GM23338 (cell line): Measurements from ENCODE around the gene FOXP2. TPM values are rescaled to one million over a fixed set of nuclear protein-coding genes. Genes with fewer than 3 reads are reported as not detected.

ENCODE experiments used
- ATAC-seq: fragments of 200-7000 bp; cut with Tn5 transposase; 3 replicates; pipeline ENCODE4 v1.9.1; 2020
- DNase-seq: peaks from one replicate; pipeline ENCODE4 v3.0.0-alpha.2; 2015; ENCODE audit warnings: low spot score
- H2AFZ ChIP-seq: fragments of 200-600 bp; sonication (generic); 2 replicates; pipeline ENCODE4 v1.8.0; 2016; ENCODE audit warnings: antibody characterized with exemption, mild to moderate bottlenecking, moderate library complexity
- H3F3A ChIP-seq: fragments of 200-600 bp; sonication (generic); replicated peaks from 2 replicates; pipeline ENCODE4 v1.8.0; 2017; ENCODE audit warnings: antibody characterized with exemption, mixed run types, low read depth
- H3K27ac ChIP-seq: fragments of 200-600 bp; sonication (generic); 2 replicates; pipeline ENCODE4 v1.6.1; 2016; ENCODE audit warnings: low read depth
- H3K27me3 ChIP-seq: fragments of 200-600 bp; sonication (generic); 2 replicates; pipeline ENCODE4 v1.8.0; 2016; ENCODE audit warnings: mild to moderate bottlenecking, mixed run types, moderate library complexity; ENCODE audit not compliant: insufficient read depth
- H3K36me3 ChIP-seq: fragments of 200-600 bp; sonication (generic); 2 replicates; pipeline ENCODE4 v1.8.0; 2016; ENCODE audit warnings: mild to moderate bottlenecking; ENCODE audit not compliant: insufficient read depth
- H3K4me1 ChIP-seq: fragments of 200-600 bp; sonication (generic); 2 replicates; pipeline ENCODE4 v1.8.0; 2016; ENCODE audit warnings: mild to moderate bottlenecking, moderate library complexity; ENCODE audit not compliant: insufficient read depth
- H3K4me2 ChIP-seq: fragments of 200-600 bp; sonication (generic); 2 replicates; pipeline ENCODE4 v1.7.1; 2017; ENCODE audit warnings: mixed run types
- H3K4me3 ChIP-seq: fragments of 200-600 bp; sonication (generic); 2 replicates; pipeline ENCODE4 v1.6.1; 2016; ENCODE audit warnings: mixed run types
- H3K79me2 ChIP-seq: fragments of 200-600 bp; sonication (generic); replicated peaks from 2 replicates; pipeline ENCODE4 v1.8.0; 2017; ENCODE audit warnings: mild to moderate bottlenecking; ENCODE audit not compliant: insufficient read depth
- H3K9me2 ChIP-seq: fragments of 200-600 bp; sonication (generic); 2 replicates; pipeline ENCODE4 v1.8.0; 2017; ENCODE audit not compliant: insufficient read depth
- H4K20me1 ChIP-seq: fragments of 200-600 bp; sonication (generic); replicated peaks from 2 replicates; pipeline ENCODE4 v1.8.0; 2017; ENCODE audit warnings: mild to moderate bottlenecking; ENCODE audit not compliant: insufficient read depth
- H3K27ac Mint-ChIP-seq: 2 replicates; pipeline ENCODE4 v1.8.0; 2020; ENCODE audit warnings: inconsistent platforms, mild to moderate bottlenecking, moderate library complexity, mixed read lengths
- H3K27me3 Mint-ChIP-seq: 3 replicates; pipeline ENCODE4 v1.8.0; 2022; ENCODE audit warnings: low read depth, mild to moderate bottlenecking, moderate library complexity, mixed read lengths, inconsistent platforms; ENCODE audit not compliant: insufficient read depth, poor library complexity
- H3K36me3 Mint-ChIP-seq: 3 replicates; pipeline ENCODE4 v1.8.0; 2021; ENCODE audit warnings: low read depth, mild to moderate bottlenecking, inconsistent platforms, moderate library complexity, mixed read lengths
- H3K4me1 Mint-ChIP-seq: 3 replicates; pipeline ENCODE4 v1.8.0; 2020; ENCODE audit warnings: mild to moderate bottlenecking, inconsistent platforms, mixed read lengths
- H3K4me3 Mint-ChIP-seq: 3 replicates; pipeline ENCODE4 v1.8.0; 2021; ENCODE audit warnings: moderate library complexity, mild to moderate bottlenecking, inconsistent platforms, mixed read lengths
- H3K9me3 Mint-ChIP-seq: 3 replicates; pipeline ENCODE4 v1.8.0; 2020; ENCODE audit warnings: moderate library complexity, mild to moderate bottlenecking, inconsistent platforms, mixed read lengths
- EZH2 ChIP-seq: fragments of 200-600 bp; sonication (generic); IDR thresholded peaks from one replicate; pipeline ENCODE4 v1.8.0; 2017; ENCODE audit warnings: antibody characterized with exemption, mild to moderate bottlenecking, low read depth; ENCODE audit not compliant: unreplicated experiment
- EZH2phosphoT487 ChIP-seq: fragments of 200-600 bp; sonication (generic); IDR thresholded peaks from one replicate; pipeline ENCODE4 v1.8.1; 2018; ENCODE audit warnings: antibody characterized with exemption; ENCODE audit not compliant: unreplicated experiment
- JUNB ChIP-seq: IDR thresholded peaks from one replicate; pipeline ENCODE4 v1.6.1; 2016; ENCODE audit warnings: antibody characterized with exemption; ENCODE audit not compliant: unreplicated experiment
- ZNF462 ChIP-seq: fragments of 250-450 bp; sonication (Bioruptor Pico); IDR thresholded peaks from 2 replicates; pipeline ENCODE4 v1.5.0; 2020; ENCODE audit warnings: mild to moderate bottlenecking, moderate library complexity
- polyA plus RNA-seq: library from polyadenylated mRNA; unstranded; fragments of >200 nt; fragmentation: Nextera tagmentation; extraction: Ambion mirVana; gene quantifications from 2 replicates; pipeline ENCODE4 v1.2.1, GENCODE V29; 2016
- total RNA-seq: library from RNA; depleted of rRNA; stranded (reverse); fragments of >200 nt; shearing (Covaris generic); gene quantifications from 2 replicates; pipeline ENCODE4 v1.2.3, GENCODE V29; 2014
- TF ChIP-seq, protein P1 (sequence below): IDR thresholded peaks from 2 replicates; pipeline ENCODE4 v1.6.1; 2016; ENCODE audit warnings: antibody characterized with exemption
- TF ChIP-seq, protein P2 (sequence below): IDR thresholded peaks from one replicate; pipeline ENCODE4 v1.6.1; 2018; ENCODE audit warnings: antibody characterized with exemption; ENCODE audit not compliant: unreplicated experiment

The FOXP2 gene
- total and polyA plus RNA-seq, 2 experiments from 2014 or later: 0.03 to 0.24 TPM

DNA sequence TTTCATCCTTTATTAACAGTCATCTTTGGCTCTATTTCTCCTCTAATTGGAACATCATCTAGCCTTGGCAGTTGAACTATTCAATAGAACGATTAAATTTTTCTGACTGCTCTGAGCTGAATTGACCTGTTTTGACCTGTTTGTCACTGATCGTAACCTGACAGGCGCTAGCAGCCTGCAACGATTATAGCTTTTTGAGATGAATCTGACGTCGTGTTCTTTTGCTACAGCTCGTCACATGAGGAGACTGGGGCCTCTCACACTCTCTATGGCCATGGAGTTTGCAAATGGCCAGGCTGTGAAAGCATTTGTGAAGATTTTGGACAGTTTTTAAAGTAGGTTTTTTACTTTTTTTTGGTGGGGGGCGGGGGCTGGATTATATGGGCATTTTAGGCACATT lies 229.8 kb downstream of the FOXP2 start (continued):
- TF ChIP-seq ZNF462 (CRISPR knock-in tag): no peak
- no peak for TF ChIP-seq EZH2phosphoT487

- Histone ChIP-seq H3K36me3 (no peaks in the 10 kb centered on the region), H3K9me2 (no peaks in the 10 kb centered on the region), H2AFZ (no peak overlapping the region), H3K27me3 (no peaks in the 10 kb centered on the region), H4K20me1 (no peaks in the 10 kb centered on the region), H3K79me2 (no peaks in the 10 kb centered on the region), H3K4me3 (no peak overlapping the region), H3F3A (no peaks in the 10 kb centered on the region), H3K4me1 (peaks cover 25% of the 10 kb centered on the region), H3K27ac (no peak overlapping the region), H3K4me2 (no peak overlapping the region)
- Mint-ChIP-seq H3K36me3 (no peaks in the 10 kb centered on the region), H3K27ac (no peak overlapping the region), H3K4me1 (peaks cover 26% of the 10 kb centered on the region; the same call in 2 of the 3 replicates), H3K4me3 (no peak overlapping the region), H3K27me3 (no peaks in the 10 kb centered on the region), H3K9me3 (no peaks in the 10 kb centered on the region)
- ATAC-seq: no peak
- no peak for DNase-seq
- TF ChIP-seq EZH2phosphoT487: no peak
- TF ChIP-seq, protein P1, sequence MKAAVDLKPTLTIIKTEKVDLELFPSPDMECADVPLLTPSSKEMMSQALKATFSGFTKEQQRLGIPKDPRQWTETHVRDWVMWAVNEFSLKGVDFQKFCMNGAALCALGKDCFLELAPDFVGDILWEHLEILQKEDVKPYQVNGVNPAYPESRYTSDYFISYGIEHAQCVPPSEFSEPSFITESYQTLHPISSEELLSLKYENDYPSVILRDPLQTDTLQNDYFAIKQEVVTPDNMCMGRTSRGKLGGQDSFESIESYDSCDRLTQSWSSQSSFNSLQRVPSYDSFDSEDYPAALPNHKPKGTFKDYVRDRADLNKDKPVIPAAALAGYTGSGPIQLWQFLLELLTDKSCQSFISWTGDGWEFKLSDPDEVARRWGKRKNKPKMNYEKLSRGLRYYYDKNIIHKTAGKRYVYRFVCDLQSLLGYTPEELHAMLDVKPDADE: no peak
- no peak for TF ChIP-seq JUNB
- TF ChIP-seq EZH2: no peak
- TF ChIP-seq, protein P2, sequence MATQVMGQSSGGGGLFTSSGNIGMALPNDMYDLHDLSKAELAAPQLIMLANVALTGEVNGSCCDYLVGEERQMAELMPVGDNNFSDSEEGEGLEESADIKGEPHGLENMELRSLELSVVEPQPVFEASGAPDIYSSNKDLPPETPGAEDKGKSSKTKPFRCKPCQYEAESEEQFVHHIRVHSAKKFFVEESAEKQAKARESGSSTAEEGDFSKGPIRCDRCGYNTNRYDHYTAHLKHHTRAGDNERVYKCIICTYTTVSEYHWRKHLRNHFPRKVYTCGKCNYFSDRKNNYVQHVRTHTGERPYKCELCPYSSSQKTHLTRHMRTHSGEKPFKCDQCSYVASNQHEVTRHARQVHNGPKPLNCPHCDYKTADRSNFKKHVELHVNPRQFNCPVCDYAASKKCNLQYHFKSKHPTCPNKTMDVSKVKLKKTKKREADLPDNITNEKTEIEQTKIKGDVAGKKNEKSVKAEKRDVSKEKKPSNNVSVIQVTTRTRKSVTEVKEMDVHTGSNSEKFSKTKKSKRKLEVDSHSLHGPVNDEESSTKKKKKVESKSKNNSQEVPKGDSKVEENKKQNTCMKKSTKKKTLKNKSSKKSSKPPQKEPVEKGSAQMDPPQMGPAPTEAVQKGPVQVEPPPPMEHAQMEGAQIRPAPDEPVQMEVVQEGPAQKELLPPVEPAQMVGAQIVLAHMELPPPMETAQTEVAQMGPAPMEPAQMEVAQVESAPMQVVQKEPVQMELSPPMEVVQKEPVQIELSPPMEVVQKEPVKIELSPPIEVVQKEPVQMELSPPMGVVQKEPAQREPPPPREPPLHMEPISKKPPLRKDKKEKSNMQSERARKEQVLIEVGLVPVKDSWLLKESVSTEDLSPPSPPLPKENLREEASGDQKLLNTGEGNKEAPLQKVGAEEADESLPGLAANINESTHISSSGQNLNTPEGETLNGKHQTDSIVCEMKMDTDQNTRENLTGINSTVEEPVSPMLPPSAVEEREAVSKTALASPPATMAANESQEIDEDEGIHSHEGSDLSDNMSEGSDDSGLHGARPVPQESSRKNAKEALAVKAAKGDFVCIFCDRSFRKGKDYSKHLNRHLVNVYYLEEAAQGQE: no peak
Measured at GRCh38 chr7:114645451-114645850, 230.8 kb downstream of the FOXP2 start.
